Epithelial cell of prostate (primary cell): Measurements from ENCODE around the gene FDPS.

Source experiments
- DNase-seq: peaks from one replicate; pipeline ENCODE4 v3.0.0-alpha.2; 2011; ENCODE audit warnings: low read depth, low spot score
- H3K27ac ChIP-seq: fragments of 450-650 bp; 2 replicates; pipeline ENCODE4 v1.5.1; 2017; ENCODE audit warnings: mild to moderate bottlenecking

The FDPS gene

GRCh38 chr1:155308493-155309422 lies at the start of gene FDPS:
Gene FDPS (plus strand): TSS chr1:155308866. CDS start chr1:155309790, 924 bp downstream.
- peak within 1 kb of the TSS; percentile 97 for H3K27ac ChIP-seq

GRCh38 chr1:155260276-155260675 lies 48.4 kb upstream of the FDPS start:
- H3K27ac ChIP-seq: no peak overlapping the region
- no peak for DNase-seq

More at GRCh38 chr1:155308493-155309422, at the start of gene FDPS:
- peak; percentile 93 for DNase-seq

- peak overlapping the region; percentile 75 for H3K27ac ChIP-seq
- DNase-seq: no peak
Observed at GRCh38 chr1:155261493-155261851, 47.2 kb upstream of the FDPS start.

GRCh38 chr1:155261852-155262673 lies 46.6 kb upstream of the FDPS start, which contains the start of gene SCAMP3:
Gene SCAMP3 (minus strand): TSS chr1:155262360. CDS start chr1:155262151, 209 bp downstream.
- peak; percentile 90 for DNase-seq
- H3K27ac ChIP-seq: peak within 1 kb of the TSS; percentile 75

GRCh38 chr1:155263067-155263466 lies 45.6 kb upstream of the FDPS start:
- peak overlapping the region; percentile 75 for H3K27ac ChIP-seq
- no peak for DNase-seq

- no peak overlapping the region for H3K27ac ChIP-seq
- no peak for DNase-seq
Observed at GRCh38 chr1:155266553-155266952, 42.1 kb upstream of the FDPS start.

- H3K27ac ChIP-seq: no peak overlapping the region
- no peak for DNase-seq
Observed at GRCh38 chr1:155267373-155267772, 41.3 kb upstream of the FDPS start.

- no peak overlapping the region for H3K27ac ChIP-seq
- DNase-seq: no peak
Observed at GRCh38 chr1:155268630-155269029, 40.0 kb upstream of the FDPS start.

- H3K27ac ChIP-seq: no peak overlapping the region
Observed at GRCh38 chr1:155269381-155269780, 39.3 kb upstream of the FDPS start.

GRCh38 chr1:155272466-155273342 lies 36.0 kb upstream of the FDPS start:
- no peak for DNase-seq
- H3K27ac ChIP-seq: peak overlapping the region; percentile 87

More at GRCh38 chr1:155269381-155269780, 39.3 kb upstream of the FDPS start:
- DNase-seq: no peak

GRCh38 chr1:155273343-155274245 lies 35.1 kb upstream of the FDPS start, which contains the start of gene CLK2:
Gene CLK2 (minus strand): TSS chr1:155273504. CDS start chr1:155270977, 2,527 bp downstream.
- peak; percentile 51 for DNase-seq
- peak within 1 kb of the TSS; percentile 87 for H3K27ac ChIP-seq

- H3K27ac ChIP-seq: no peak within 1 kb of the TSS
- peak; percentile 52 for DNase-seq
Observed at GRCh38 chr1:155277070-155277901, 31.4 kb upstream of the FDPS start, which contains the start of gene HCN3. Gene HCN3 (plus strand): TSS chr1:155277463. CDS start chr1:155277591, 128 bp downstream.

GRCh38 chr1:155277902-155278688 lies 30.6 kb upstream of the FDPS start:
- H3K27ac ChIP-seq: no peak overlapping the region

GRCh38 chr1:155278689-155279160 lies 29.9 kb upstream of the FDPS start:
- DNase-seq: no peak
- H3K27ac ChIP-seq: no peak overlapping the region

More at GRCh38 chr1:155277902-155278688, 30.6 kb upstream of the FDPS start:
- DNase-seq: no peak

- DNase-seq: no peak
- no peak overlapping the region for H3K27ac ChIP-seq
Observed at GRCh38 chr1:155279268-155279667, 29.4 kb upstream of the FDPS start.

GRCh38 chr1:155282488-155283091 lies 26.1 kb upstream of the FDPS start:
- H3K27ac ChIP-seq: no peak overlapping the region
- DNase-seq: no peak
